Measurements from ENCODE around the gene VCX2. TPM values are rescaled to one million over a fixed set of nuclear protein-coding genes. Genes with fewer than 3 reads are reported as not detected.

The VCX2 gene
- total and polyA plus RNA-seq, 2 of the 4 experiments (the other 2 are of a cell fraction) = not detected

DNA sequence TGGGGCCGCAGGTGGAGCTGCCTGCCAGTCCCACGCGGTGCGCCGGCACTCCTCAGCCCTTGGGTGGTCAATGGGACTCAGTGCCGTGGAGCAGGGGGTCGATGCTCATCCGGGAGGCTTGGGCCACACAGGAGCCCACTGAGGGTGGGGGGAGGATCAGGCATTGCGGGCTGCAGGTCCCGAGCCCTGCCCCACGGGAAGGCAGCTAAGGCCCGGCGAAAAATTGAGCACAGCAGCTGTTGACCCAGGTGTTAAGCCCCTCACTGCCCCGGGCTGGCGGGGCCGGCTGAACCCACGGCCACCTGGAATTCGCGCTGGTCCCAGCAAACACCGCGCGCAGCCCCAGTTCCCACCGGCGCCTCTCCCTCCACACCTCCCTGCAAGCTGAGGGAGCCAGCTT is 26.1 kb downstream of the VCX2 start:
- ChIA-PET CTCF (no interaction called here), POLR2A (ENCODE audit: unreplicated experiment) (no interaction called here)
- Histone ChIP-seq H3K36me3 (ENCODE audit: control insufficient read depth, insufficient read depth, low read length) (no peaks in the 10 kb centered on the region), H3K9ac (ENCODE audit: low read depth, low read length) (no peak overlapping the region), H3K4me1 (ENCODE audit: control insufficient read depth, insufficient read depth, low read length) (no peaks in the 10 kb centered on the region), H3K23ac (ENCODE audit: low read depth, low read length) (no peak overlapping the region), H3K4me2 (ENCODE audit: low read depth, low read length) (no peak overlapping the region), H2AFZ (replicated peaks; ENCODE audit: low read length, poor library complexity) (no peak overlapping the region), H4K20me1 (ENCODE audit: insufficient read depth, low read length) (no peaks in the 10 kb centered on the region), H3K9me1 (ENCODE audit: insufficient read depth, low read length) (no peaks in the 10 kb centered on the region), H2AK5ac (ENCODE audit: low read depth, low read length) (no peak overlapping the region), H4K91ac (ENCODE audit: insufficient read depth, low read depth, low read length) (no peak overlapping the region), H3K56ac (ENCODE audit: extremely low read depth, insufficient read depth, low read length) (no peak overlapping the region), H3K4ac (ENCODE audit: low read depth, low read length) (no peak overlapping the region), H2BK120ac (ENCODE audit: low read depth, low read length) (no peak overlapping the region), H3K27ac (ENCODE audit: insufficient read depth, low read length) (no peak overlapping the region), H4K8ac (ENCODE audit: low read depth in 2 of 2, low read length in 2 of 2) (no peak overlapping the region), H3K14ac (replicated peaks; ENCODE audit: low read depth, low read length) (no peak overlapping the region), H2BK20ac (ENCODE audit: low read depth, low read length) (no peak overlapping the region), H4K5ac (ENCODE audit: low read depth, low read length) (no peak overlapping the region), H2BK15ac (ENCODE audit: low read depth, low read length) (no peak overlapping the region), H3K79me1 (ENCODE audit: low read depth in 1 of 2, low read length in 2 of 2) (no peaks in the 10 kb centered on the region), H3K27me3 (ENCODE audit: control insufficient read depth, insufficient read depth, low read length) (no peaks in the 10 kb centered on the region), H3K18ac (ENCODE audit: low read depth, low read length) (no peak overlapping the region), H2BK5ac (ENCODE audit: low read depth, low read length, poor library complexity, severe bottlenecking) (no peak overlapping the region), H3K9me3 (ENCODE audit: control insufficient read depth, insufficient read depth, low read length) (peaks cover 7% of the 10 kb centered on the region), H3K4me3 (ENCODE audit: insufficient read depth, low read depth, low read length) (no peak overlapping the region), H2AK9ac (replicated peaks; ENCODE audit: low read depth, low read length, poor library complexity) (no peak overlapping the region)
- dilution Hi-C loops (cut with HindIII; ENCODE audit: low sequenced_read_pairs, unreplicated experiment) (no loop called here), in situ Hi-C loops (cut with MboI; ENCODE audit: low sequenced_read_pairs) (no loop called here), intact Hi-C loops (cut with micrococcal nuclease) (no loop called here)
- ATAC-seq (ENCODE audit: low read depth) (no peak), DNase-seq (no peak)
- no CpG with 5 or more reads among the region's 24 CpGs for WGBS, 2 experiments (ENCODE audit: extremely low coverage in 2 of 2, insufficient read length in 1 of 2)
- TF ChIP-seq RAD21 (IDR thresholded peaks at IDR 0.05; ENCODE audit: low read length) (no peak), CEBPB (IDR thresholded peaks at IDR 0.05; ENCODE audit: low read depth, low read length) (no peak), ELK1 (IDR thresholded peaks at IDR 0.05; ENCODE audit: borderline replicate concordance, low read depth, low read length) (no peak), RFX5 (IDR thresholded peaks at IDR 0.05; ENCODE audit: low read depth, low read length) (no peak), SMC3 (IDR thresholded peaks at IDR 0.05; ENCODE audit: low read depth, low read length) (no peak), MAZ (IDR thresholded peaks at IDR 0.05; ENCODE audit: borderline replicate concordance, low read depth, low read length) (no peak)
- no TSS peak for BruUV-seq (replicated peaks)

All from IMR-90 (cell line).